Esophagus mucosa (tissue), 1 donor: ENCODE data around the gene ANKS1B. TPM values are rescaled to one million over a fixed set of nuclear protein-coding genes. Genes with fewer than 3 reads are reported as not detected.
A peak's percentile ranks its signal among the peaks of the same experiment; 100 is the strongest.
"Not testable (repeated sequence)": the region's sequence is repeated elsewhere in the genome, so short reads cannot be mapped to it uniquely, and the experiment has no call there.

Experiments
- ATAC-seq: fragments of 200-7000 bp; cut with Tn5 transposase; one replicate; pipeline ENCODE4 v1.9.1; 2020
- total RNA-seq: library from RNA; stranded (reverse); gene quantifications from one replicate; pipeline ENCODE4 v1.2.4, GENCODE V29; 2023
- donor health status: DM: yes; HTN: yes; CAD: no.

The ANKS1B gene
- total RNA-seq, 1 donor from 2014 or later: 2.8 TPM

- ATAC-seq: no peak
Observed at GRCh38 chr12:99859126-99859525, 125.6 kb downstream of the ANKS1B start.

GRCh38 chr12:99852666-99853065, 132.1 kb downstream of the ANKS1B start:
- ATAC-seq: no peak

DNA sequence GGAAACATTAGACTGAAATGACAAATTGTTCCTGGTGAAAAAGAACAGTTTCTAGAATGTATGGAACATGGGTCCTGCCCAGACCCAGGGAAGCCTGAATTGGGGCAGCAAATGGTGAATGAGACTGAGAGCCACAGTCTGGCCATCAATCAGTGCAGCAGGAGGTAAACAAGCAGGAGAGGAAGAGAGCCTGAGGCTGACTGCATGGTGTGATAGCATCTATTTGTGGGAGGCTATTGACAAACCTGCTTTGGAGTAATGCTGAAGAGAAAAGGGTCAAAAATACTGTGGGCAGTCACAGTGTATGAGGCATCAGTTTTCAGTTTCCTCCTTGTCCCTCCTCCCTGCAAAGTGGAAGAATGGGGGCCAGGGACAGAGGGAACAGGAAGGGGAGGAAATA, 136.8 kb downstream of the ANKS1B start:
- no peak for ATAC-seq

- ATAC-seq: no peak
Observed at GRCh38 chr12:99834710-99835109, 150.0 kb downstream of the ANKS1B start.

DNA sequence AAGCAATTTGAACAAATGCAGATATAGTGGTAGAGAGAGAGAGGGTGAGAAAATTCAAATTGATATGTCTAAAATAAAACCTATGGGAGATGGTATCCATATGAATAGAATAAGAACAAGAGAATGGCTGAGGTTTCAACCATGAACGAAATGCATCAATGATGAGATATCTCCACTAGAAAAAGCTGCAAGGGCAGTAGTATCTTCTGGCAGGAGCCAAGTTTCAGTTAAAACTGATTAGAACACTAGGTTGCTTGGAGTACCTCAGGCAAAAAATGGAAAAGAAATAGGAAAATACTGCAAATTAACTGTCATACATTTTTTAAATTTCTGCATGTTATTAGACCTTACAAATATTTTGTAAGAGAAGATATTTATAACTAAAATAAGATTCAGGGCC, 151.3 kb downstream of the ANKS1B start:
- ATAC-seq: no peak

GRCh38 chr12:99824900-99825542, 159.7 kb downstream of the ANKS1B start:
- no peak for ATAC-seq

- no peak for ATAC-seq
Observed at GRCh38 chr12:99822273-99822672, 162.5 kb downstream of the ANKS1B start.

- no peak for ATAC-seq
Observed at GRCh38 chr12:99810718-99811593, 173.8 kb downstream of the ANKS1B start.

- ATAC-seq: no peak
Observed at GRCh38 chr12:99809909-99810308, 174.8 kb downstream of the ANKS1B start.

GRCh38 chr12:99806304-99806703, 178.4 kb downstream of the ANKS1B start:
- ATAC-seq: no peak

- no peak for ATAC-seq
Observed at GRCh38 chr12:99804715-99805114, 180.0 kb downstream of the ANKS1B start.

DNA sequence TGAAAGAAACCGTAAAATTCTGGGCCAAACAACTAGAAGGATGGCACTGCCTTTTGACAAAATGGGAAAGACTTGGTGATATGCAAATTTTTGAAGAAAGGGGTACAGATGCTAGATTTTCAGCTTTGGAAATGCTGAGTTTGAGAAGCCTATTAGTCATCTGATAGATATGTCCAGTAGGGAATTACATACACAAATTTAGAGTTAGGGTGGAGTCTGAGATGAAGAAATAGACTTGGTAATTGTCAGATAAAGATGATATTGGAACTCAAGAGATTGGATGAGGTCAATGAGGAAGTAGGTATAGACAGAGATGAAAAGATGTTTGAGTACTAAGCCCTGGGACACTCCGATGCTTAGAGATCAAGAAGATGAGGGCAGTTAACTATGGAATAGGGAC, 184.1 kb downstream of the ANKS1B start:
- no peak for ATAC-seq

GRCh38 chr12:99797931-99798330, 186.8 kb downstream of the ANKS1B start:
- ATAC-seq: not testable (repeated sequence)

DNA sequence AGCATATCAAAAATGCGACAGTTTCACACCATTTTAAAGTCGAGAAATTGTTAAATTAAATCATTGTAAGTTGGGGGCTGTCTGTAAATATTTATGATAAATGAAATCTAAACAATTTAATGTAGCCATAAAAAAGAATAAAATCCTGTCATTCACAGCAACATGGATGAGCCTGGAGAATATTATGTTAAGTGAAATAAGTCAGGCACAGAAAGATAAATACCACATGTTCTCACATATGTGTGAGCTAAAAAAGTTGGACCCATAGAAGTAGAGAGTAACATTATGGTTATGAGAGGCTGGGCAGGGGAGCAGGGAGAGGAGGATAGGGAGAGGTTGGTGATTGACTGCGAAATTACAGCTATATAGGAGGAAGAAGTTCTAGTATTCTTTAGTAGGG, 201.3 kb downstream of the ANKS1B start:
- ATAC-seq: no peak

- no peak for ATAC-seq
Observed at GRCh38 chr12:99772274-99772673, 212.5 kb downstream of the ANKS1B start.

- ATAC-seq: no peak
Observed at GRCh38 chr12:99771659-99772058, 213.1 kb downstream of the ANKS1B start.

GRCh38 chr12:99769396-99769980, 215.2 kb downstream of the ANKS1B start:
- no peak for ATAC-seq

DNA sequence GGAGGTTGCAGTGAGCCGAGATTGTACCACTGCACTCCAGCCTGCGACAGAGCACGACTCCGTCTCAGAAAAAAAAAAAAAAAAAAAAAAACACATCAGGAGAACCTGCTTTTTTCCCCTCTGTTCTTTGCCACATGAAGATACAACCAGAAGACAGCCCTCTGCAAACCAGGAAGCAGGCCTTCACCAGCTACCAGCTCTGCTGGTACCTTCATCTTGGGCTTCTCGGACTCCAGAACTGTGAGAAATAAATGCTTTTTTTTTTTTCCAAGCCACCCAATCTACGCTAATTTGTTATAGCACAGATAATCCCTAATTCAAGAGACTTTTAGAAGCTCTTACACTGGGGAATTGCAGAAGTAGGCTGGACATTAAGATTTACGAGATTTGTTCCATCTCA, 216.0 kb downstream of the ANKS1B start:
- ATAC-seq: no peak

- ATAC-seq: no peak
Observed at GRCh38 chr12:99767809-99768208, 216.9 kb downstream of the ANKS1B start.

- ATAC-seq: peak; percentile 82
Observed at GRCh38 chr12:99766408-99766807, 218.3 kb downstream of the ANKS1B start.

GRCh38 chr12:99765469-99766114, 219.1 kb downstream of the ANKS1B start:
- ATAC-seq: no peak

DNA sequence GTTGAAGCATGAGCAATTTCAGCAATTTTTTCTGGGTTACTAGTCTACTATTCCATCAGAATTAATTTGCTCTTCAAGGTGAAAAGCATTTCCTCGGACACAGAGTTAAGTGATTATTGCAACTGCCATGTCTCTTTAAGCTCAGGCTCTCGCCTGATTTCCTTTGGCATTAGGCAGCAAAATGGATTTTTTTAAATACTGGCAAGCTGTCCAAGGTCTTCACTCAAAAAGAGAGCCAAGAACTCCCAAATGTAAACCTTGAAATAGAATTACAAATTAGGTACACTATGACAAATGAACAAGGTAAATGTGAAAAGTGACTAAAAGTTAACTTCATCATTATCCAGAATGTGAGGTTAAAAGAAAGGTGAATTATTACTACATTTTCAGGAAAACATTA, 225.3 kb downstream of the ANKS1B start:
- ATAC-seq: no peak

DNA sequence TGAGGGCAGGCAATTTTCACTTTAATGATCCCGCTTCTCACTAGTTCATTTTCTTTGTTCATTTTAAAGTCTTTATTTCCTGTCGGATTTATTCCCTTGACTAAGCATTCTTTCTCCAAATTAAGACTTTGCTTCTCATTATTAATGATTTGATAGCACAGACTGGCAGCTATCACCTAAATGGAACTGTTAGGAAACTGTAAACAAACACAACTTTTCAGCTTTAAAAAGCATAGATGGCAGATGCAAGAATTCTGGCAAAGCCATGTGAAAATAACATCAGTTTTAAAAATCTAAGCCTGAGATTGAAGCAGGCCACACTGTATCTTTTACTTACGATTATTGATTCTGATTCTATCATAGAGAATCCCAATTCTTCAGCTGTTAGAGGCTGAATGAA, 225.7 kb downstream of the ANKS1B start:
- no peak for ATAC-seq
